DND-41 (cell line): ENCODE results near the gene FUBP3.

ENCODE experiments used
- ATAC-seq: fragments of 200-7000 bp; cut with Tn5 transposase; 3 replicates; pipeline ENCODE4 v1.9.1; 2021; ENCODE audit warnings: low read depth; ENCODE audit not compliant: insufficient read depth
- DNase-seq: peaks from one replicate; pipeline ENCODE4 v3.0.0-alpha.2; 2020
- H2AFZ ChIP-seq: 2 replicates; pipeline ENCODE4 v1.6.0; 2012; ENCODE audit warnings: low read depth, low read length
- H3K27ac ChIP-seq: 2 replicates; pipeline ENCODE4 v1.5.1; 2012; ENCODE audit warnings: low read length, inconsistent platforms
- H3K27me3 ChIP-seq: fragments of 200-600 bp; sonication (generic); 2 replicates; pipeline ENCODE4 v1.6.0; 2012; ENCODE audit warnings: low read length, mild to moderate bottlenecking, inconsistent platforms; ENCODE audit not compliant: insufficient read depth, poor library complexity
- H3K36me3 ChIP-seq: 2 replicates; pipeline ENCODE4 v1.5.1; 2012; ENCODE audit warnings: low read length, inconsistent platforms; ENCODE audit not compliant: insufficient read depth
- H3K4me1 ChIP-seq: 2 replicates; pipeline ENCODE4 v1.5.1; 2012; ENCODE audit warnings: mild to moderate bottlenecking, low read length; ENCODE audit not compliant: insufficient read depth
- H3K4me2 ChIP-seq: 2 replicates; pipeline ENCODE4 v1.6.0; 2012; ENCODE audit warnings: mild to moderate bottlenecking, moderate library complexity, low read length, inconsistent platforms; ENCODE audit not compliant: insufficient read depth
- H3K4me3 ChIP-seq, 2 experiments: fragments of 200-600 bp in 1 of 2; shearing (Covaris generic) in 1 of 2; 2 replicates each; pipeline ENCODE4 v1.5.1; 2012 to 2016; ENCODE audit warnings: inconsistent platforms in 2 of 2, low read length in 2 of 2, mild to moderate bottlenecking in 2 of 2, low read depth in 1 of 2, moderate library complexity in 1 of 2
- H3K79me2 ChIP-seq: 2 replicates; pipeline ENCODE4 v1.6.0; 2012; ENCODE audit warnings: low read length, inconsistent platforms; ENCODE audit not compliant: insufficient read depth
- H3K9ac ChIP-seq: 2 replicates; pipeline ENCODE4 v1.6.0; 2012; ENCODE audit warnings: low read depth, mild to moderate bottlenecking, inconsistent platforms, low read length, moderate library complexity
- H3K9me3 ChIP-seq: 2 replicates; pipeline ENCODE4 v1.5.1; 2012; ENCODE audit warnings: low read length, moderate library complexity, mild to moderate bottlenecking, inconsistent platforms; ENCODE audit not compliant: insufficient read depth, severe bottlenecking
- H4K20me1 ChIP-seq: 2 replicates; pipeline ENCODE4 v1.6.0; 2012; ENCODE audit warnings: low read length; ENCODE audit not compliant: insufficient read depth
- CTCF ChIP-seq: IDR thresholded peaks from 2 replicates; pipeline ENCODE4 v1.5.1; 2012; ENCODE audit warnings: borderline replicate concordance, low read length, moderate library complexity, mild to moderate bottlenecking; ENCODE audit not compliant: poor library complexity, severe bottlenecking; ENCODE audit errors: extremely low read depth
- EZH2 ChIP-seq: IDR thresholded peaks from 3 replicates; pipeline ENCODE4 v1.6.1; 2012; ENCODE audit warnings: borderline replicate concordance, low read depth, mild to moderate bottlenecking, moderate library complexity, low read length, inconsistent platforms; ENCODE audit not compliant: severe bottlenecking

FUBP3 gene

DNA sequence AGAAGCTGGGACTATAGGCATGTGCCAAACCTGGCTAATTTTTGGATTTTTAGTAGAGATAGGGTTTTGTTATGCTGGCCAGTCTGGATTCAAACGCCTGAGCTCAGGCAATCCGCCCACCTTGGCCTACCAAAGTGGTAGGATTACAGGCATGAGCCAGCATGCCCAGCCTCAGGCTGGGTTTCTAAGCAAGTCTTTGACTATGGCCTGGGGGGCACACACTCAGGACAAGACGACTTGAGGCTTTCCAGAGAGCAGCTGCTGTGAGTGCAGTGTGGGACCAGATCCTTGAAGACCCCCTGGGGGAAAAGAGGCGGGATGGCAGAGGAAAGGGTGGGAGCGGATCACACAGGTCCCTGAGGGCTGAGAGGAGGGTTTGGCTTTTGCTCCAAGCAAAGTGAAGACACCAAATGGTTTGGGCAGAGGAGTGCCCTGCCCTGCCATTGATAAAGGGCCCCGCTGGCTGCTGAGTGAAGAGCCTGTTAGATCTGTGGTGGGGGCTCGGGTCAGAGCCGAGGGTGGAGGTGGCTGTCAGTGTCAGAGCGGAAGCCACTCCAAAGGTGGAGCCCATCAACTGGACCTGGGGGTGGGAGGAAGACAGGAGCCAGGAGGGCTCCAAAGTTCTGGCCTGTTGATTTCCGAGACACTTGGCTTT is 46.8 kb upstream of the FUBP3 start:
- H2AFZ ChIP-seq = no peak overlapping the region
- peaks cover 19% of the 10 kb centered on the region for H3K27me3 ChIP-seq
- DNase-seq (no peak), ATAC-seq (no peak)
- no peak overlapping the region for H3K4me2 ChIP-seq
- no peaks in the 10 kb centered on the region for H3K36me3 ChIP-seq
- no peaks in the 10 kb centered on the region for H3K79me2 ChIP-seq
- H3K4me1 ChIP-seq = no peaks in the 10 kb centered on the region
- H3K4me3 ChIP-seq = no peak overlapping the region
- no peak overlapping the region for H3K9ac ChIP-seq
- H3K9me3 ChIP-seq = no peaks in the 10 kb centered on the region
- H4K20me1 ChIP-seq = no peaks in the 10 kb centered on the region; the same call in 1 of the 2 replicates
- TF ChIP-seq EZH2 (no peak), CTCF (no peak)
- no peak overlapping the region for H3K27ac ChIP-seq

DNA sequence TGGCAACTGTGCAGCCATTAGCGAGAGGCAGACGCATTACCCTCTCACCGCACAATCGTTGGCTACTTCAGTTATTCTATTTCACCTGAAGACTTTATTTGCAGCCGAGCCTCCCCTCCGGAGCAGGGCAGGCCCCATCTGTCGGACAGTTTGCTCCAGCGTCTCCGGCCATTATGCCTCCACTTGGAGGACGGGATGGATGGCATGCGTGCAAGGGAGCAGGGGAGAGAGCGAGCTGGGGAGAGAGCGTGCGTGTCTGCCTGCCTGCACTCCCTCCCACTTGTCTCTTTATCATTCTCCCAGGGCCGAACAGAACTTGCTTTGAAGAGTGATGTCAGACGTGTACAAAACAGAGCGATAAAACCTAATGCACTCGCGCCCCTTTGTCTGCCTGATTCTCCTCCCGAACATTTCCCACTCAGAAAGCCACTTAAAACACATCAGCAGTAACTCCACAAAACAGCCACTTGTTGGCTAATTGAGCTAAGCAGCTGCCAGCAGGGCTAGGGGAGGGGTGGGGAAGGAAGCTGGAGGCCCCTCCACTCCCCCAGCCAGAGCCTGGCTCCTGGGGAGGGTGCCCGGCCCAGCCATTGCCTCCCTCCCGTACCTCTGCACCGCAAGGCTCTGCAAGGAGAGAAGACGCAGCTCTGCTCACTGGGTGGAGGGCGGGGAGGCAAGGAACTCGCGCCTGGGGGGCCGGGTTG is 43.4 kb upstream of the FUBP3 start:
- Histone ChIP-seq H3K9me3 (no peaks in the 10 kb centered on the region), H3K9ac (no peak overlapping the region), H2AFZ (no peak overlapping the region), H3K27me3 (peaks cover 25% of the 10 kb centered on the region), H3K4me1 (no peaks in the 10 kb centered on the region), H3K4me2 (no peak overlapping the region), H3K4me3 (no peak overlapping the region), H3K79me2 (no peaks in the 10 kb centered on the region), H3K27ac (no peak overlapping the region), H4K20me1 (no peaks in the 10 kb centered on the region; the same call in 1 of the 2 replicates), H3K36me3 (no peaks in the 10 kb centered on the region)
- DNase-seq = no peak
- TF ChIP-seq CTCF (no peak), EZH2 (no peak)
- no peak for ATAC-seq

DNA sequence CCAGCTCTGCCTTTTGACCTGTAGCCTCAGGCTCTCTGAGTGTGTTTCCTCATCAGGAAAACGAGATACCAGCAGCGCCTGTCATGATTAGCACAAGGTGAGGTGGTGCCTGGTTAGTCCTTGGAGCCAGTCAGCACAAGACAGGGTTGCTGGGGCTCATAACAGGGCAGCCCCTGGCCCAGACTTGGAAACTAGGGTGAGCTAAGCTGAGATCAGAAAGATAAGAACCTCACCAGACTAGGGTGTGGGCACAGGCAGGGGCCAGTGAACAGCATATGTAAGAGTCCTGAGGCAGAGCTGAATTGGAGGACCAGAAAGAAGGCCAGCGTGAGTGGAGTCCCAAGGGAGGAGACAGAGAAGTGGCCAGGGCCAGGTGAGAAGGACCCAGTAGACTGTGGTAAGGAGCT is 42.7 kb upstream of the FUBP3 start:
- H3K4me2 ChIP-seq = no peak overlapping the region
- H4K20me1 ChIP-seq = no peaks in the 10 kb centered on the region; the same call in 1 of the 2 replicates
- no peak overlapping the region for H2AFZ ChIP-seq
- H3K79me2 ChIP-seq = no peaks in the 10 kb centered on the region
- TF ChIP-seq CTCF (no peak), EZH2 (no peak)
- peaks cover 22% of the 10 kb centered on the region for H3K27me3 ChIP-seq
- no peaks in the 10 kb centered on the region for H3K9me3 ChIP-seq
- H3K4me3 ChIP-seq = no peak overlapping the region
- no peaks in the 10 kb centered on the region for H3K4me1 ChIP-seq
- DNase-seq (no peak), ATAC-seq (no peak)
- no peak overlapping the region for H3K9ac ChIP-seq
- H3K27ac ChIP-seq = no peak overlapping the region
- H3K36me3 ChIP-seq = no peaks in the 10 kb centered on the region
